NCI-H2196 treated with DMSO at 0.1 percent for 48 hours (cell line): ENCODE data around the gene PBX3.

Experiments
- DNase-seq: peaks from one replicate; lab custom pipeline; 2025; ENCODE audit not compliant: unreplicated experiment; lab: John Stamatoyannopoulos, UW

PBX3 gene

DNA sequence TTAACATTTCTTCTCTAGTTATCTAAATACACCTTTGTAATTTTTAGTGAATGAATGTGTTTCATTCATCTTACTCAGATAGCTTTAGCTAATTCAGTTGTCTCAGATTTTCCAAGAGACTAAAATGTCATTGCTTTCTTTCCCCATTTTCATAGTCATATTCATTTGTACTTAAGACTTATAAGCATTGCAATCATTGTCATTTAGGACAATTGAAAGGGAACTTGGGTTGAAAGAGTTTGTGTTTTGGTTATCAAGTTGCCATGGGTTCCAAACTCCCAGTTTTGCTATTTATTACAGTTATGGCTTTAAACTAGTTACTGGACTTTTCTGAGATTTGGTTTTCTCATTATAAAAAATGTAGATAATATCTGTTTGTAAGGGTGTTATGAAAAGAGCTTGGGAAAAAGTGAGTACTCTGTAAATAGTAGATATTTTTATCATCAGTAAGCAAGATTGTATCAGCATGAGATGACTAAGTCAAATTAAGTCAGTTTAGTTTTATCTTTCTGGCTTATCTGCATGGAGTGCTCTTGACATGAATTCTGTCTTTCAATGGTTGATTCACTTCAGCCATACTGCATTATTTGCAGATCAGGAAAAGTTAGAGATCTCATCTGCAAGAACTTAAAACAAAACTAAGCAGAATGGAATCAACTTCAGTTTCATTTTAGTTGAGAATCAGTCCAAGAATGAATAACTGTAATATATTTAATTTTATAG is 107.5 kb downstream of the PBX3 start:
- DNase-seq, result no peak

DNA sequence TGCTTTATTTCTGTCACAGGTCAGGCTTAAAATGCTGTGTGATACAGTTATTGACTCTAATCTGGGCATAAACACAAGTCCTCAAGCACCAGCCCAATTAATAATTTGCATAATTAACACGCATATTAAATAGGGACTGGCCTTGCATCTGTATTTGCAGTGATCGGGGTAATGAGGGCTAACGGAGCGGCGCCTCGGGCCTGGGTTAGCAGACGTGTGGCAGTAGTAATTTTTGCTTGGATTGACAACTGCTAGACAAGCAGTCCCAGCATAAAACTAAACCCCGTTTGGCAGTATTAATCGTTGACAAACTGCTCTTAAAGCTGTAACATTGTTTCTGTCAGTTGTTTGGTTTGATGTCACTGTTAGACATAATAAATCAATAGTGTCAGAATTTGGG is 109.2 kb downstream of the PBX3 start:
- DNase-seq, result no peak

DNA sequence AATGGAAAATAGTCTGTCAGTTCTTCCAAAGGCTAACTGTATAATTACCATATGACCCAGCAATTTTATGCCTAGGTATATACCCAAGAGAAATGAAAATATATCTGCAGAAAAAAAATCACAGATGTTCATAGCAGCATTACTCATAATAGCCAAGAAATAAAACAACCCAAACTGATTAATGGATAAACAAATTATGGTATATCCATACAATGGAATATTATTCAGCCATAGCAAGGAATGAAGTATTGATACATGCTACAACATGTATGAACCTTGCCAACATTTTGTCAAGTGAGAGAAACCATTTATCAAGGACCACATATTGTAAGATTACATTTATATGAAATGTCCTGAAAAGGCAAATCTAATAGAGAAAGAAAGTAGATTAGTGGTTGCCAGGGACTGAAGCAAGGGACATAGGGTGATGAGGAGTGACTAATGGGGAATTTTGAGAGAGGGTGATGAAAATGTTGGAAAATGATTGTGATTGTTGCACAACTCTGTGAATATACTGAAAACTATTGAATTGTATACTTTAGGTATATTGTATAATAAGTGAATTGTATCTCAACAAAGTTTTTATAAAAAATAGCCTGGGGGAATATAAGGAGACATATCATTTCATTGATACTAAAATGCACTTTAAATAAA is 114.4 kb downstream of the PBX3 start:
- no peak for DNase-seq

DNA sequence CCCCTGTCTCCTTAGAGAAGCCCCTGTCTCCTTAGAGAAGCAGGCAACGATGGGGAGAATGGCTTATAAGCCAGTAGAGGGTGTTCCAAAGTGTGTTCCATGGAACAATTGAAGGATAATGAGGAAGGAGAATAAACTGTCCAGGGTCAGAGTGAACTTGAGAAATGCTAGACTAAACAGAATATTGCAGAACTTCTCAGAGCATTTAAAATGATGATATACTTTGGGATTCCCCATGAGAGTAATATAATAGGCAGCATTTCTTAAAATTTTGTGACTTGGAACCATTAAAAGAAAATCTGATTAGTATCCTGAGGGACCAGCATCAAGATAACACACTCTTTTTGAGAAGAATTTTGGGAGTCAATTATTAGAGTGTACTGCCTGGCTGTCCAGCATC is 116.8 kb downstream of the PBX3 start:
- DNase-seq, result no peak

DNA sequence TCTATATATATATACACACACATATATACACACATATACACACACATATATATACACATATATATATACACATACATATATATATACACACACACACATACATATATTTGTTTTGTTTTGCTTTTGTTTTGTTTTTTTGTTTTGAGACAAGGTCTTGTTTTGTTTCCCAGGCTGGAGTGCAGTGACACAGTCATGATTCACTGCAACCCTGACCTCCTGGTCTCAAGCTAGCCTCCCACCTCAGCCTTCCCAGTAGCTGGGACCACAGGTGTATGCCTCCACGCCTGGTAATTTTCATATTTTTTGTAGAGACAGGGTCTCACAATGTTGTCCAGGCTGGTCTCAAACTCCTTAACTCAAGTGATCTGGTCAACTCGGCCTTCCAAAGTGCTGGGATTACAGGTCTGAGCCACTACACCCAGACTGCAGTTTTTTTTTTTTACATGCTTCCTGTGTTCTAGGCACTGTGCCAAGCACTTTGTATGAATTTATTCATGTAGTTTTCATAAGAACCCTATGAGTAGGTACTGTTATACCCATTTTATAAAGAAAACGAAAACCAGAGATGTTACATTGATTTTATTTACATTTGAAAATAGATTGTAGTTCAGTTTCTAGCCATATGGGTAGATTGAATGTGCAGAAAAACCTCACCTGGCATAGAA is 120.7 kb downstream of the PBX3 start:
- no peak for DNase-seq

DNA sequence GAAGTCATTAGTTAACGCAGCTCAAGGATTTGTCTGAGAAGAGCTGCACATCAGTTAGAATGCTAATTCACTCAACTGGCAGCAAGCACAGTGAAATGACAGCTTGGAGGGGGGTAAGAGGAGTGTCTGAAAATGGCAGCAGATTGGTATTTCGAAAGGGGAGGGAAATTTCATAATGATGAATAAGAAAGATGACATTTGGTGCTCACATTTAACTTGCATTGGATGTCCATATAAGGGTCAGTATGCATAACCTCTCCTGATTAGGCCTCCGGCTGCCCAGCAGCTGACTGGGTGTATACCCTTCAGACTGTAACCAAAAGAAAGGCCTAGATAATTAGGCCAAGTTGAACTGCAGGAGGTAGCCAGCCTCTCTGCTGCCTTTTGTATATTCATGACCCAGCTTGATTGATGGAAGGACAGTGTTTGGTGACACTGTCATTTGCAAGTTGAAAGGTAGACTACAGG is 131.0 kb downstream of the PBX3 start:
- DNase-seq, result no peak

DNA sequence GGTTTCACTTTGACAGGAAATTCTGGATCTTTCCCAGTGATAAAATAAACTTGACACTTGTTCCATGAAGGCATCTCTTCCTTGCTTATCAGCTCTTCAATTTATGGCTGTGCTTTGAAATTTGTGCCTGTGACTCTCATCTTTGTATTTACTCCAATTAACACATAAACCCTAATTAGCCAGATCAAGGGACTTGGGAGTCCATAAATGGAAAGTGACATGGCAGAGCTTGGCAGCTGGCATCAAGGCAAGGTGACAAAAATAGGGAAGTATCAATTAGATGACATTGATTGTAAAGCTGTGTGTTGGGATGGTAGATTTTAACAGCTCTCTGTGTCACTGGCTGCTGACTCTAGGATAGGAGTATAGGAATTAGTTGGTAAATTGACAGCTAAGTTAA is 133.9 kb downstream of the PBX3 start:
- DNase-seq, result no peak

DNA sequence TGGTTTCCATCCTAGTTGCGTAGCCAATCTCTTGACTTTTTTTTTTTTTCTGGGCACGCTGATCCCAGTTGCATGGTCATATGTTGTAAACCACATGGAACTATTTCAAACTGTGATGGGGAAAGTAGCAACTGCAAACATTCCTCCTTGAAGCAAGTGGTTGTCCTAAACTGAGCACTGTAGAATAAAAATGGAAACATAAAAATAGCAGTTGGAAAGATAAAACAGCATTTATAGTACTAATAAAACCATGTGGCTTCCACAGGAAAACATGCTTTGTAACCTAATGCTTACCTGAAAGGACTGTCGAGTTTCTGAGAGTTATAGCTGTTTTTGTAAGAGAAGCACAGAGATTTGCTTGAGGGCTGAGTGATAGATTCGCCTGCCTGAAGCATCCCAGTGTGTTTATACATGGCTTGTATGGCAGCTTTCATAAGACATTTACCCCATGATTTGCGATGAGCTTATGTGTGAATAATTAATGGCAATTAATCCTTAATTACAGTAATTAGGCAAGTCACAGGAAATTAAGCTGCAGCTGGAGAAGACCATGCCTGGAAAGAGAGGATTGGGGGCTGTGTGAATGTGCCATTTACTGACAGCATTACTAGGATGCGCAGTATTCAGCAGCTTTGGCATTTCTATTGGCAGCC is 136.5 kb downstream of the PBX3 start:
- no peak for DNase-seq

DNA sequence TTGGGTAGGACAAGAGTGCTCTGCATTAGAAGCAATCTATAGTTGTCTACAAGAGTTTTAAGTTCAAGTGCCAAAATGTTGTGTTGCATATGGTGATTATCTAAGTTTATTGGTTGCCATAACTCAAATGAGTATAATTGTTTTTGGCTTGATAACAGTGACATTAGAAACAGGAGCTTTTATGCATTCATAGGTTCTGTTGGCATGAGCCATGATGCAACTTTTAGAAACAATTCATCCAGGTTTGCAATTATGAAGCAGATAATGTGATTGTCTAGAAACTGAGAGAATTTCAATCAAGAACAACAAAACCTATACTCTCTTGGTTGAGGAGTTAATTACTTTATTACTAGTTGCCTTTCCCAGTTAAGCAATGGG is 137.0 kb downstream of the PBX3 start:
- DNase-seq, result no peak

DNA sequence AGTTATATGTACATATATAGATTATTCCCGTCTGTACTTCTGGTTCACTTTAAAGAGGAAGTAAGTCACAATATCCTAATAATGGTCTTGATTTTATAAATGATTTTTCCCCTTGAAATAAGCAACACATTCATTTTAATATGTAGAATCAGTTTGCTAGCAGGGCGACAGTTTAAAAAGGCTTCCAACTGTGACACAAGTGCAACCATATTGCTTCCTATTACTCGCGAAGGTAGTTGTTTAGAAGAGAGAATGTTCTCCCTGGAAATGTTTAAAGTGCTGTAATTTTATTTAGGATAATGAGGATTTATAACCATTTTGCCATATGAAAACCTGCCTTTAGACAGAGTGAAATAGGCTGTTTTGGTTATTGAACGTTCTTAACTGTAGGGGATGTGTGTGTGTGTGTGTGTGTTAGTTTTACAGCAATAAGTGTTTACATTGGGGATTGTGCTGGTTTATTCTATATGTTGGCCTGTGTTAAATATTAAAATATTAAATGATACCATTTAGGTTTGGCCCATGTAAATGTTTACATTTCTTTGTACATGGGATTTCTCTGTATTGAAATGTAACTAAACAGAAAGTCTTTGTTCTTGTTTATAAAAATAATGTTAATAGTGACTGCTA is 138.3 kb downstream of the PBX3 start:
- DNase-seq, result no peak

DNA sequence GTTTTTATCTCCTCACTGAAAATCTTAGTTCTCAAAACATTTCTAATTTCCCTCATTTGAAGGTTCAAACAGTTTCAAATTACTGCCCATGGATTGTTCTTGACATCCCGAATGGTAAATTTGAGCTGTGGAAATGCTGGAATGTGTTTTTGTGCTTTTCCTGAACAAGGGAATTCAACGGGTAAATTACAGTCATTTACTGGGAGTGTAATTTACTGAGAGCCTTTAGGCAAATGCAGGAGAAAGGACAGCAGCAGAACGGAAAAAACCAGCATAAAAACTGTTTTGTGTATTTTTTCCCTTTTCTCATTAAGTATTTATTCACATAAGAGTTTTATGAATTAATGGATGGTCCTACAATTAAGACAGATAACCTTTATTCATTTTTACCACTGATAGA is 139.2 kb downstream of the PBX3 start:
- DNase-seq, result no peak

DNA sequence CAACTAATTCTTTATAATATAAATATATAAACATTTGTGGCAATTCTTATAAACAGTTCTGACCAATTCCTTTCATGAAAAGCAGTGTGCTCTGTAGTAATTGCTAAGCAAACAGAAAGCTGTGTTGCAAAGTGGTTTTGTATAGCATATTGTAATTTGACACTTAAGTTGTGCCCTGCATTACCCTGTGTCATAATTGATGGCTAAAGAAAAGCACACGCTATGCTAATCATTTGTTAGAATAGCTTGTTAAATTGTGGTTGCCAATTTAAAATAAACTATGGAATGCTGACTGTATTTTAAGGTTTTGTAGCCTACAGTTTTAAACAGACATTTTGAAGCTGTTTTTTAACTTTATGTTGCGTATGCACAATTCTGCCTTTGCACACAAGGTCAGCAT is 140.0 kb downstream of the PBX3 start:
- no peak for DNase-seq

DNA sequence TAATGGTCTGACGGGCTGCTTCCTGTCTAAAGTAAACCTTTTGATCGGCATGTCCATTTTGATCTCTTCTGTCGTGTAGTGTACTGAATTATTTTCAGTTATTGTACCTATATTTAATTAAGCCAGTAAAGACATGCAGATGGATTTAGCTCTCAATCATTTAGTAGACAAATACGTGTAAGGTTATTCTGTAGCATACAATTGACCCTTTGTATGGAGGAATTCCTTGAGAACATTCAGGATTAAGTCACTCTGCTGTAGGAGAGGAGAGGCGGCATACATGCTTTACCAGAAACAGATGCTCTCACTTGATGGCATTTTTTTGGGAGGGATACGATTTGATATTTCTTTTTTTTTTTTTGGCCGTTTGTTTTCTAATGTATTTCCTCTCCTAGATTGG is 141.0 kb downstream of the PBX3 start:
- DNase-seq, result no peak

DNA sequence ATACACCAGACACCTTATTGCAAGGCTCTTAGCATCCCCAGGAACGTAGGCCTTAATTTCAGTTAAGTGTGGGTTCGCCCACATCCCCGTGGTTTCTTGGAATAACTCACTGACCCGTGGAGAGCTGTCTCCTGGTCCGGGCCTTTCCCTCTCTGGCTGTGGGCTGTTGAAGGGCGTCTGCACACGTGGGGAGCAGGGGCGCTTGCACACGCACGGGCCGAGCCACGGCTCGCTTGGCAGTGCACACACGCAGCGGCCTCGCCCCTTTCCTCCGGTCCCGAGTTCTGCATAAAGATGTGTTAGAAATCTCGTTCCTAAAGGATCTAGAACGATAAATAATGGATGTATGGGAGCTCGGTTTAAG is 141.9 kb downstream of the PBX3 start:
- no peak for DNase-seq

DNA sequence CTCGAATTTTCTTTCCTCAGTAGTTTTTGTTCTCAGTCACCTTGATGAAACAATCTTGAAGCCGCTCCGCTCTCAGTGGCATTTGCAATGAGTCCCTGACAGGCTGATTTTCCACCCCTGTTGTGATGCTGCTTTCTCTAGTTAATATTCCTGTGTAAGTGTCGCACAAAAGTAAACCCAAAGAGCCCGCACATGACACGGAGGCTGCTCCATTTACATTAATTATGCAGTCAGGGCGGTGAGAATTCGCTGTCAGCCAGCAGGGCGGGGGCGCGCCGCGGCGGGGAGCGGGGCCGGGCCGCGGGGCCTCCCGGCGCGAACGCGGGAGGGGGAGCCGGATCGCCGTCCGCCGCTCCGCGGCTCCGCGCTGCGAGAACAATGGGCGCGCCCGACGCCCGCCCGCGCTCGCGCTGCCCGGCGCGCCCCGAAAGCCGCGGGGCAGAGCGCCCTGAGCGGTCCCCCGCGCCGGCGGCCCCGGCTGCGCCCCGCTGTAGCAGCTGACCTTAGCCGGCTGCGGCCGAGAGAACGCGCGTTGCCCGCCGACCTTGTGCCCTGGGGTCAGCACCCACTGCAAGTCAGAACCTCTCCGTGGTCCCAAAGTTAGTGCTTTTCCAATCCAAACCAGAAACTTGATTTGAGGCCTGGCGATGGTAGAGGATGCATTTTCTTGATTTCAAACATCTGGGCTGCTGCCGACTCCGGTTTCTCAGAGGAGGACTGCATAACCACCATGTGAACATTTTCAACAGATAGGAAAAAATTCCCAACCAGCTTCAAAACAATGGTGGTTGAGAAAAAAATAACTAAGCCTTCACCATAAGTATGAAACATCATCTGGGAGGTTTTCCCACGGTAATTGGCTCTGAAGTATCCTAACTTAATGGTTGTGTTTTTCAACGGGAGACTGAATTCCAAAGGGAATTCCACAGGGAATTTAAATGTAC is 142.6 kb downstream of the PBX3 start:
- no peak for DNase-seq

DNA sequence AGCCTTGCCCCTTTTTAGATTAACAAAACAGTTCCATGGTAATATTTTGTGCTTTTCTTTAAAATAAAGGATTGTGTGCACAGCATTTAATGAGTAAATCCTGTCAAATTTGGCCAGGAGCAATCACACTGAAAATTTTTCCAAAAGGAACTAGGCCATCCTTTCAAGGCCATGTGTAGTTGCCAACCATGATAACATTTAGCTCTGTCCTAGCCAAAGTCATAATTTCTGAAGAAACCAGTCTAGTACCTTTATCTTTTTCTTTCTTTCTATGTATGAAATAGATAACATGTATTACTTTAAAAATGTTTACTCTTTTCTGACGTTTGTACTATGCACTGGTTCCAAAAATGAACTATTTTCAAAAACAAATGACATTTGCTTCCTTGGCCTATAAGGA is 143.7 kb downstream of the PBX3 start:
- DNase-seq, result no peak

DNA sequence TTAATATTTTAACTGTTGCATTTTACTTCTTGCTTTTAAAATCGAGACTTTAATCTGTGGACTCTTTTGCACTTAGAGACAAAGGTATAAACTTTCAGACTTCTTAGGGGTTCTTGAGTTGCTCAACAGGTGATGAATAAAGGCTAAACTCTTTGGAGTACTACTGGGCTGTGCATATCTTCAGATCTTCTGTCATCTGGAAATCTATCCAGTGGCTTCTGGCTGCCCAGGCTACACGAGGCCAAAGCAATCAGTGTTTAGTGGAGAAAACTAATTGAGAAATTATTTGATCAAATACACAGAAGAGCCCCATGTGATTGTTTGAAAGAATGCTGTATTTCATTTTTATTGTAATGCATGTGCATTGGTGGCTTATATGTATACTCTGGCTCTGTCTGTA is 146.1 kb downstream of the PBX3 start:
- DNase-seq, result no peak

DNA sequence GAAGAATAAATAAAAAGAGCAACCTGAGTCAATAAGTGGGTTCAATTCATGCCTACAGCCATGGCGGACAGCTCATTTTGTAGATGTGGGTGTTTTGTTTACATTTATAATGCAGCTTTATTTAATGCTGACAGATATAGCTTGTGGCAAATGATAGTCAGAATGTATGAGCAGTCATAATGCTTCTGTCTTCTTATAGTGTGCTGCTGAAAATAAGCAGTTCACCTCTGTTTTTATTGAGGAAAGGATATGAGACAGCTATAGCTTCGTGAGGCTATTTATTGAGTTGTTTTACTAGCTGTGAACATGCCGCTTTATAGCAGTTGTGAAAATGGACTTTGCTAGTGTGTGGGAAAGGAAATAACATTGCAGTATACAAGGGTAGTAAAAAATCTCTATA is 147.4 kb downstream of the PBX3 start:
- no peak for DNase-seq

DNA sequence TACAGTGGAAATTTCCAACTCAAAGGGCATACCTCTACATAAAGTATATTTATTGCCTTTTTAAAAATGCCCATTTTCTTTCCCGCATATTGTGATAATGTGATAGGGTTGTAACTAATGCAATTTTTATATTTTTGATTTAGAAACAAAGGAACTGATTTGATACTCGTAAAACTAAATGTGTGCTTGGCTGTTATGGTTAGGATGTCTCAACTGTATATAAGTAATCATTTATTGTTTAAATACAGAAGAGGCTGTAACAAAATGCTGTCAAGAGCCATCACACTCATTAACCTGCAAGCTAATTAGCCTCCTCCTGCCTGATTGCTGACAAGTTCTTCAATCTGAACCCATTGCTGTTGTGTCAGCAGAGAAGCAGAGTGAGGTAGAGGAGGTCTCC is 149.2 kb downstream of the PBX3 start:
- no peak for DNase-seq

DNA sequence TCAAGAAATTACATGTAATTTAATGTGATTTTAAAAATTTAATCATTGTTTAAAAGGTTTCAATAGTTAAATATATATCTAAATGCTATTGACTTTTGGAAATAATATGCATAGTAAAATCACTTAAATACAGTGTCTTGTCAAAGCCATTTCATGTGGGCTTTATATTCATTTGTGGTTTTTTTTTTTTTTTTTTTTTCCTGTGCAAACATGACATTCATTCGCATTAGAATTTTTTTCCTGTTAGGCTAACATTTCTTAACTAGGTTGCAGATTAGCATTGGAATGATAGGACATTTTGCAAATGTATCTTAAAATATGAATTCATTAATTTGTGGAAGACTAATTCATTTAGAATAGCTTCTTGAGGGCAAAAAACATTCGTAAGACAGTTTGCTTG is 149.8 kb downstream of the PBX3 start:
- no peak for DNase-seq
